Caco-2 (cell line): ENCODE data around the gene MOK. TPM values are rescaled to one million over a fixed set of nuclear protein-coding genes. Genes with fewer than 3 reads are reported as not detected.

Source experiments
- BruUV-seq: library from RNA; stranded (reverse); fragments of 400-500 nt; replicated peaks from 2 replicates; lab custom pipeline; 2021; lab: Mats Ljungman, UMichigan
- CTCF ChIA-PET: fragments of 300-600 bp; sonication (Branson Sonifier 250); formaldehyde crosslinking; loops from one replicate; lab custom pipeline; 2022; ENCODE audit warnings: antibody characterized with exemption; lab: Charles Lee
- POLR2A ChIA-PET: fragments of 300-600 bp; sonication (Branson Sonifier 250); formaldehyde crosslinking; loops from one replicate; lab custom pipeline; 2022; ENCODE audit warnings: antibody characterized with exemption; lab: Charles Lee
- DNase-seq, 2 experiments: peaks; one replicate each; pipeline versions ENCODE4 v3.0.0 to v3.0.0-alpha.2; 2020 to 2022
- H3K27me3 ChIP-seq: replicated peaks from 2 replicates; pipeline ENCODE4 v1.6.0; 2011; ENCODE audit warnings: low read length; ENCODE audit not compliant: control insufficient read depth, insufficient read depth
- H3K36me3 ChIP-seq: 2 replicates; pipeline ENCODE4 v1.5.1; 2011; ENCODE audit warnings: low read length; ENCODE audit not compliant: control insufficient read depth, insufficient read depth
- H3K4me1 ChIP-seq: fragments of 250-450 bp; sonication (Bioruptor Pico); 2 replicates; pipeline ENCODE4 v1.5.1; 2020; ENCODE audit warnings: mild to moderate bottlenecking
- H3K4me3 ChIP-seq: 2 replicates; pipeline ENCODE4 v1.5.1; 2011; ENCODE audit warnings: low read depth, mild to moderate bottlenecking, control low read depth, low read length
- H3K9me3 ChIP-seq: fragments of 250-450 bp; sonication (Bioruptor Pico); 2 replicates; pipeline ENCODE4 v1.5.1; 2020; ENCODE audit warnings: mild to moderate bottlenecking, moderate library complexity
- H3K27ac Mint-ChIP-seq: one replicate; pipeline ENCODE4 v1.8.0; 2022; ENCODE audit warnings: mixed read lengths; ENCODE audit not compliant: unreplicated experiment
- H3K27me3 Mint-ChIP-seq: one replicate; pipeline ENCODE4 v1.8.0; 2022; ENCODE audit warnings: mixed read lengths; ENCODE audit not compliant: insufficient read depth, unreplicated experiment
- H3K36me3 Mint-ChIP-seq: one replicate; pipeline ENCODE4 v1.8.0; 2022; ENCODE audit warnings: mild to moderate bottlenecking, mixed read lengths; ENCODE audit not compliant: insufficient read depth, unreplicated experiment
- H3K4me1 Mint-ChIP-seq: one replicate; pipeline ENCODE4 v1.8.0; 2022; ENCODE audit warnings: low read depth, mixed read lengths; ENCODE audit not compliant: unreplicated experiment
- H3K4me3 Mint-ChIP-seq: one replicate; pipeline ENCODE4 v1.8.0; 2022; ENCODE audit warnings: mild to moderate bottlenecking, moderate library complexity, mixed read lengths; ENCODE audit not compliant: unreplicated experiment
- H3K9me3 Mint-ChIP-seq: one replicate; pipeline ENCODE4 v1.8.0; 2022; ENCODE audit warnings: mixed read lengths; ENCODE audit not compliant: unreplicated experiment
- CTCF ChIP-seq, 2 experiments: fragments of 200-600 bp in 1 of 2; IDR thresholded peaks; 1 replicate in 1 of 2; 2 replicates in 1 of 2; pipeline versions ENCODE4 v1.5.1 to v1.8.0; 2011 to 2022; ENCODE audit warnings: antibody characterized with exemption in 1 of 2, control low read depth in 1 of 2, inconsistent platforms in 1 of 2, low read depth in 1 of 2, low read length in 1 of 2, mild to moderate bottlenecking in 1 of 2, moderate library complexity in 1 of 2; ENCODE audit not compliant: insufficient read depth in 1 of 2, severe bottlenecking in 1 of 2, unreplicated experiment in 1 of 2
- intact Hi-C: fragments of 100-400 bp; cut with micrococcal nuclease; formaldehyde crosslinking; loops from one replicate; pipeline ENCODE4 v1.10.0; 2022; ENCODE audit not compliant: unreplicated experiment
- total RNA-seq: library from RNA; stranded (reverse); gene quantifications from 2 replicates; pipeline ENCODE4 v1.2.3, GENCODE V29; 2022

Gene MOK
- total RNA-seq, 1 experiment from 2014 or later: 1.4 TPM

GRCh38 chr14:102200690-102201352 is 104.1 kb downstream of the MOK start:
- intact Hi-C loops: no loop called here
- Histone ChIP-seq H3K27me3 (no peaks in the 10 kb centered on the region), H3K36me3 (peaks cover 1% of the 10 kb centered on the region), H3K4me1 (no peaks in the 10 kb centered on the region), H3K9me3 (no peaks in the 10 kb centered on the region), H3K4me3 (no peak overlapping the region)
- POLR2A ChIA-PET: no interaction called here
- DNase-seq: no peak
- CTCF ChIA-PET: no interaction called here
- Mint-ChIP-seq H3K36me3 (peaks cover 54% of the 10 kb centered on the region), H3K4me3 (no peak overlapping the region), H3K4me1 (no peaks in the 10 kb centered on the region), H3K27ac (no peak overlapping the region), H3K9me3 (no peaks in the 10 kb centered on the region), H3K27me3 (no peaks in the 10 kb centered on the region)
- BruUV-seq: no TSS peak
- TF ChIP-seq CTCF (IDR thresholded peaks at IDR 0.05; ENCODE audit: insufficient read depth in 1 of 2, low read depth in 1 of 2, low read length in 1 of 2, severe bottlenecking in 1 of 2, unreplicated experiment in 1 of 2): no peak

DNA sequence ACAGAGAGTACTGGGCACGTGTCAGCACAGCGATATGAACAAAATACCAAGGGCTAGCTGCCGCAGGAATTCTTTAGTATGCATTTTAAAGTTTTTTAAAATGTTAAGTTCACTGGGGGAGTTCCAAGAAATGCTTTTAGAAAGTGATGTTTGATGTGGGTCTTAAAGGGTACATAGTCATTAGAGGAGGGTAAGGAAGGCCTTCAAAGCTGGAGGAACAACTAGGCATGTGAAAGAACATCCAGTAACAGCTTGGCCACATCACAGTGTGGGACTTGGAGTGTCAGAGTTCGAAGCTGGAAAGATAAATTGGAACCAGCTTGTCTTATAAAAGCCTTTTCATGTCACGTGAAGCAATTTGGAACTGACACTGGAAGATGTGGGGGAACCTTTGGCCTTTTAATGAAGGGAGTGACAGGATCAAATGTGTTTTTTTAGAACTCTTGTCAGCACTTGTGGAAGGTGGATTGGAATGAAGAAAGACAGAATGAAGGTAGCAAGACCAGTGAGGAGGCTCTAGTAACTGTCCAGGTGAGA is 107.6 kb downstream of the MOK start:
- H3K4me1 Mint-ChIP-seq: no peaks in the 10 kb centered on the region
- intact Hi-C loops: no loop called here
- H3K27ac Mint-ChIP-seq: no peak overlapping the region
- no peaks in the 10 kb centered on the region for H3K27me3 Mint-ChIP-seq
- CTCF ChIA-PET: no interaction called here
- no TSS peak for BruUV-seq
- no peak overlapping the region for H3K4me3 Mint-ChIP-seq
- Histone ChIP-seq H3K9me3 (no peaks in the 10 kb centered on the region), H3K36me3 (peaks cover 1% of the 10 kb centered on the region), H3K27me3 (no peaks in the 10 kb centered on the region), H3K4me1 (no peaks in the 10 kb centered on the region), H3K4me3 (no peak overlapping the region)
- no peak for TF ChIP-seq CTCF (IDR thresholded peaks at IDR 0.05; ENCODE audit: insufficient read depth in 1 of 2, low read depth in 1 of 2, low read length in 1 of 2, severe bottlenecking in 1 of 2, unreplicated experiment in 1 of 2)
- peaks cover 48% of the 10 kb centered on the region for H3K36me3 Mint-ChIP-seq
- POLR2A ChIA-PET: no interaction called here
- DNase-seq: no peak
- no peaks in the 10 kb centered on the region for H3K9me3 Mint-ChIP-seq

DNA sequence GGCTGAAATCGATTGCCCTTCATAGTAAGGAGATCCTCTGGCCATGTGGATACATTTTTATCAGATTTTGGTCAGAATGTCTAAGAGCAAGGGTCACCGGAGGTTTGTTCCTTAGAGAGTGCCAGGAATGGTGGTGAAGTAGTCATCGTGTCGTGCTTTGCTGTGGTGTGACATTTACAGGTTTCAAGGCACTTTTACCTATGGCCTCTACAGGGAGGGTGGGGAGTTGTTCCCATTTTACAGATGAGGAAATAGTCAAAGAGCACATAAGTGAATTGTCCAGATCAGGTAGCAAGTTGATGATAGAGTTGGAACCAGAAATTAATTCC is 108.1 kb downstream of the MOK start:
- ChIA-PET POLR2A (no interaction called here), CTCF (no interaction called here)
- no peak for DNase-seq
- H3K36me3 Mint-ChIP-seq: peaks cover 43% of the 10 kb centered on the region
- H3K27me3 ChIP-seq: no peaks in the 10 kb centered on the region
- H3K4me1 Mint-ChIP-seq: no peaks in the 10 kb centered on the region
- no peak overlapping the region for H3K27ac Mint-ChIP-seq
- BruUV-seq: no TSS peak
- H3K36me3 ChIP-seq: peaks cover 1% of the 10 kb centered on the region
- intact Hi-C loops: no loop called here
- H3K4me3 ChIP-seq: no peak overlapping the region
- H3K4me3 Mint-ChIP-seq: no peak overlapping the region
- no peaks in the 10 kb centered on the region for H3K9me3 ChIP-seq
- H3K4me1 ChIP-seq: no peaks in the 10 kb centered on the region
- TF ChIP-seq CTCF (IDR thresholded peaks at IDR 0.05; ENCODE audit: insufficient read depth in 1 of 2, low read depth in 1 of 2, low read length in 1 of 2, severe bottlenecking in 1 of 2, unreplicated experiment in 1 of 2): no peak
- H3K9me3 Mint-ChIP-seq: no peaks in the 10 kb centered on the region
- H3K27me3 Mint-ChIP-seq: no peaks in the 10 kb centered on the region
